NCI-H510A (cell line): ENCODE results near the gene FAM83F.

Source experiments
- DNase-seq: peaks from one replicate; lab custom pipeline; 2025; lab: John Stamatoyannopoulos, UW

The FAM83F gene

DNA sequence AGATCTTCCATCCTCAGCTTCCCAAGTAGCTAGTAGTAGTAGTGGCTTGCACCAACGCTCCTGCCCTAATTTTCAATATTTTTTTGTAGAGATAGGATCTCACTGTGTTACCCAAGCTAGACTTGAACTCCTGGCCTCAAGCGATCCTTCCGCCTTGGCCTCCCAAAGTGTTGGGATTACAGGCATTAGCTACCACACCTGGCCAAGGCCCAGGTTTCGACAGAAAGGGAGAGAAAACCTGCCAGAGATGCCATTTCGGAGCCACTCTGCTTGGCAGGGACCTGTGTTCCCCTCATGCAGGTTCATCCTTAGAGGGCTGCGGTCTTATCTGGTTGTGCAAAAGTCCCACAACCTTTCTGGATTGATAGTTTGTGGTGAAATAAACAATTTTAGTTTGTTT is 41.4 kb downstream of the FAM83F start:
- DNase-seq: no peak

- peak; percentile 7 for DNase-seq
These were observed 42.0 kb downstream of the FAM83F start for GRCh38 chr22:40036591-40037225.

GRCh38 chr22:40037320-40037719 is 42.6 kb downstream of the FAM83F start:
- DNase-seq: no peak

DNA sequence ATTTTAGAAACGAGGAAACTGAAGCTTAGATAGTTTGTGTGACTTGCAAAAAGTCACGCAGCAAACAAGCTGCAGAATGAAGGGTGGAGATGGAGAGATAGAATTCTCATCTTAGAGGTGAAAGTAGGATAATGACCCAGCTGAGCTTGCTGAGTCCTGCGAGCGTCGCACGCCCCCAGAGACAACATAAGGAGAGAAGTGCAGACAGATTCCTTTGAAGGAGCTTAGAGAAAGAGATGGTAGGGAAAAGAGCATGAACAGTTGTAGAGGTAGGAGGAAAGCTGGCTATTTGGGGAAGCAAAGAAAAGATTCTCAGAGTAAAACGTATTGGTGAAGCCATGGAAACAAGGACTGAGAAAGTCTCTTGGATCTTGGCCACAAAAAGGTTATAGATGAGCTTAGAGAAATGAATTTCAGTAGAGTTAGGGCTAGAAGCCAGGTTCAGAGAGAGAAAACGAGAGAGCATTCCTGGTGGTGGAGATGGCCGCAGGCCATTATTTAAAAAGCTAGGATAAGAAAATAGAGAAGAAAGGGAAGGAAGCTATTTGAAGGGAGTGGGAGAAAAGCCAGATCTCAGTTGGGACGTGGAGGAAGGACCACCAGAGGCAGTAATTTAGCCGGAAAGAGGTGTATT is 44.8 kb downstream of the FAM83F start:
- DNase-seq: no peak

DNA sequence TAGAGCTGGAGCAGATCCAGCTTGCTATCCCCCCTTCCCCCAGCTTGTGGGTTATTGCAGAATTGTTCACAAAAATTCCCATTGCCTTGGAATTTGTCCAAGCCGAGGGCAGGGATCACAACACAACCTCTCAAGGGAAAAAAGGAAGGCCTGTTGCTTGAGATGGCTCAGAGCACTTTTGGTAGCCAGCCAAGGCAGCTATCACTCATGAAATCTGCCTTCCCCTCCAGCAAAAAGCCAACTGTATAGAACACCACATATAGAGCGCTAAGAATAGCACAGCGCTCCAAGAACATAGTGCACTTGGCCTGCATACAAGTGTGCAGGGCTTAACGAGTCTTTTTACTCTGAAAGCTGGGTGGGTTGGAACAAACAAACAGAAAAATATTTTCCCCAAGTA is 46.2 kb downstream of the FAM83F start:
- no peak for DNase-seq

GRCh38 chr22:40041366-40042137 is 46.8 kb downstream of the FAM83F start:
- no peak for DNase-seq

GRCh38 chr22:40042312-40042711 is 47.6 kb downstream of the FAM83F start:
- no peak for DNase-seq

DNA sequence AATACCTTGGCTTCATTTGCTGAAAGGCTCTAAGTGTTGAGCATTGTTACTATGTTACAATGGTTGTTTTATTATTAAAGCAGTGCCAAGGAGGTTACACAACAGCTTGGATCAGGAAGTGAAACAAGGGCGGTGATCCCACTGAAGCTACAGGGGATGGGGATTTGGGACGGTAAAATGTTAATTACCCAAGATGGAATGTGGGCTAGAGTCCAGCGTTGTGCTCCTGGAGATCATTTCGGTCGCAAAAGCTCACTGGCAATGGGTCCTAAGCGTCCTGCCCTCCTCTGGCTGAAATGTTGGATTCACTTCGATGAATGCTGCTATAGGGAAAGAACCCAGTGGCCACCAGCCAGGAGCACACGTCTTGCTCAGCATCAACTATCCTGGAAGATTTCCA is 48.3 kb downstream of the FAM83F start:
- DNase-seq: no peak

GRCh38 chr22:40043793-40044101 is 49.0 kb downstream of the FAM83F start:
- no peak for DNase-seq

GRCh38 chr22:40044102-40044869 is 49.5 kb downstream of the FAM83F start:
- peak; percentile 89 for DNase-seq

DNA sequence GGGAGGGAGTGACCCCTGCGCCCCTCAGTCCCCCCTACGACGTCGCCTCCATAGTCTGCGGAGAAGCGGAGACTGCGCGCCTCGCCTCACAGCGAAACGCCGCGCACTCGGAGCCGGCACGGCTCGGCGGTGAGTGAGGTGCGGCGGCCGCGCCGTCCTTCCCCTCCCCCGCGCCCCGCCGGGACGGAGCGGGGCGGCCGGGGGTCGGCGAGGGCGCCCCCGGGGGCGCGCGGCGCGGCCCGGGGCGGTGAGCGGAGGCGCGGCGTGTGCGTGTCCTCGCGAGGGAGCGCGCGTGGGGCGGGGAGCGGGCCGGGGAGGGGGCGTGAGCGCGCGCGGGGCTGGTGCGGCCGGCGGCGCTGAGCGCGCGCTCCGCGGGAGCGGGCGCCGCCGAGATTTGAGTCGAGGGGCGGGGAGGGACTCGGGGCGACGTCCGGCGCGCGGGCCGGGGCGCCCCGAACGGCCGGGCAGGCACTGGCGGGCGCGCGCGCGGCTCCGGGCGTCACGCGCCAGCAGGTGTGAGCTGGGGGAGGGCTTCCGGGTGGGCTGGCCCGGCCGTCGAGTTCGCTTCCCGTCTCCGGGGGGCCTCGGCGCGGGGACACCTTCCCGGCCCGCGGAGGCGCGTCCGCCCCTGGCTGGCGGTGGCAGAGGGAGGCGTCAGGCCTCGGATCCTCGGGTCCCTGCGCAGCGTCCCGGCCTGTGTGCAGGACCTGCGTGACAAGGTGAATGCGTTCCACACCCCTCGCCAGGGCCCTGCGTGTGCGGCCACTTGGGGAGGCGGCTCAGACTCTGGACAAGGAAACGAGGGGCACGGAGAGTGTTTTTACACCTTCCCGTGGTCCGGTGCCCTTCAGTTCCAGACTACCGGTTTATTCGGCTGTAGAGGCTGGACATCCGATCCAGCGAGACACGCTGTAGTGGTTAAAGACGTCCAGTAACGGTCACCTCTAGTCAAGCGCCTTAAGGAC is 50.4 kb downstream of the FAM83F start:
- DNase-seq: peak; percentile 19

DNA sequence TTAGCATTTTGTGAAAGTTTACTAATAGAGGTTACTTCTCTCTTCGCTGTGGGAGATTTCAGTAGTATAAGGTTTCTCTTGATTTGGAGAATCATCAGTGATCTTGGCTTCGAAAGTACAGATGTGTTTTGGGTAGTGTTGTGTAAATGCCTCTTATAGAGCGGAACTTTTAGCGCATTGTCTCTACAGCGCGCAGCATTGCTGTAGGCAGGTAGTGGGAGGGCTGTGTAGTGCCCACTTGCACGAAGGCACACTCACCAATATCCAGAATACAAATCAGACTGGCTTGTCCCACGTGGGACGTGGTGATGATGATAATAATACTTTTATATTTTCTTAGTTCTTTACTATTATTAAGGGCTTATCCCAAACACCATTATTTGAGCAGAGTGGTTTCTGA is 51.4 kb downstream of the FAM83F start:
- DNase-seq: no peak

GRCh38 chr22:40050258-40050657 is 55.5 kb downstream of the FAM83F start:
- no peak for DNase-seq

GRCh38 chr22:40051322-40051721 is 56.6 kb downstream of the FAM83F start:
- DNase-seq: no peak

GRCh38 chr22:40053460-40053859 is 58.7 kb downstream of the FAM83F start:
- DNase-seq: no peak

- no peak for DNase-seq
These were observed 59.7 kb downstream of the FAM83F start for GRCh38 chr22:40054486-40054885.

DNA sequence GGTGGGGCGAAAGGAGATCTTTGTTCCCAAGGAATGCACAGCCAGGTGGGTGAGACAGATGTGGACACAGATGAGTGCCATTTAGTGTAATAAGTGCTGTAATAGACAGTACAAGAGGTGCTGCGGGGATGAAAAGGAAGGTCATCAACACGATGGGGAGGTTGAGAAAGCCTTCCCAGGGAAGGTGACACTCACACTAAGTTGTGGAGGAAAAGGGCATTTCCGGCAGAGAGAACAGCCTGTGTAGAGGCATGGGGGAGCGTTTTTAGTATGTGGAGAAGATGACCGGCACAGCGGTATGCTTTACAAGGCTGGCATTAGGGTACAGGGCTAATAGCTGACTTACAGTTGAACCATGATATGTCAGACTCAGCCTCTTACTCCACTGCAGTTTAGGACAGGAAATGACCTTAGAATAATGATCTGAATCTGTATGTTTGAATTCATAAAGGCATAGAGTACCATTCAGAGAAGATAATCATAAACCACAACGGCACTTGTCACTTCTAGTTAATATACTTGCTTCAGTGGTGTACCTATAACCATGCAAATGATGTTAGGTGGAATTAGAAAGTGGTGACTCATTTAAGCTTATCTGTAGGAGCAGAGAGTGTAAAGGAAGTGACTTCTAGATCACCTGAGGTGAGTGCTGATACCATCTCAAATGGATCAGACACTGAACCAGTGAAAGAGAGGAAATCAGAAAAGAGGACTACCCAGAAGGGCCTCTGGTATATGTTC is 60.6 kb downstream of the FAM83F start:
- DNase-seq: no peak

DNA sequence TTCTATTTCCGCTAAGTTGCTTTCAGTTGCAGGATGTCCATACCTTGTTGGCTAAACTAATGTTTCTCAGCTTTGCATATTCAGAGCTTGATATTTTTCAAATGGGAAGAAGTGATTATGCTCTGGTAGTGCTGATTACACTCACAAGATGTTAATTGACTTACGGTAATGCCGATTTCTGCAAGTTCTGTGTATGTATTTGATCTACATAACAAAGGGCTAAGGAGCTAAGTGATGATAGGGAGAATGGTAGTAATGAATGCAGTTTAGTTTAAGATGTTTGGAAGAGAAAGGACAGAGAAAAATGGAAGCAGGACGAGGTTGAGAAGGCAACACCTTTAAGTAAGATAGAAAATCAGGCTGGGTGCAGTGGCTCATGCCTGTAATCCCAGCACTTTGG is 61.4 kb downstream of the FAM83F start:
- DNase-seq: no peak

DNA sequence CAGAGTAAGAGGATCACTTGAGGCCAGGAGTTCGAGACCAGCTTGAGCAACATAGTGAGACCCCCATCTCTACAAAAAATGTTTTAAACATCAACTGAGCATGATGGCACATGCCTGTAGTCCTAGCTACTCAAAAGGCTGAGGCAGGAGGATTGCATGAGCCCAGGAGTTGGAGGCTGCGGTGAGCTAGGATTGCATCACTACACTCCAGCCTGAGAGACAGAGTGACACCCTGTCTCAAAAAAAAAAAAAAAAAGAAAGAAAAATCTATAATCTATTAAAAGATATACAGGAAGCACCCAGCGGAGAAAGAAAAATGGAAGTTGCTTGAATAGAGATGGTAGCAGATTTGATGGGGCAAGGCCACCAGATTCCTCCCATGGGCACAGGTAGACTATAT is 61.8 kb downstream of the FAM83F start:
- no peak for DNase-seq

DNA sequence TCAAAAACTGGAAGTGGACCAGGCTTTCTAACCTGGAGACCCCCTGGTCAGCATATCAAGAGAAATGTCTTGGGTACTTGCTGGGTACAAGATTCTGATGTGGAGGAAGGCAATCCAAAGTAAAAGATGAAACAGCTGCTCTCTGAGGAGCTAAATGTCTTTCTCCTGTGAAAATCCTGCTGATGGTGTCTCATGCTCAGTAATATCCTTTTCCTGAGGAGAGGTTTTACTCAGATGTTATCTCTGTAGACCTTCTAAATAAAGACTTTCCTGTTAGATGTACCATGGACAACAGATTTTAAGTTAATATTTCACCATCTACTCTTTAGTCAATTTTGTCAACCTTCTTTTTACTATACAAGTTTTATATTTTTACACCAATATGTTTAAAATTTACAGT is 62.9 kb downstream of the FAM83F start:
- no peak for DNase-seq

DNA sequence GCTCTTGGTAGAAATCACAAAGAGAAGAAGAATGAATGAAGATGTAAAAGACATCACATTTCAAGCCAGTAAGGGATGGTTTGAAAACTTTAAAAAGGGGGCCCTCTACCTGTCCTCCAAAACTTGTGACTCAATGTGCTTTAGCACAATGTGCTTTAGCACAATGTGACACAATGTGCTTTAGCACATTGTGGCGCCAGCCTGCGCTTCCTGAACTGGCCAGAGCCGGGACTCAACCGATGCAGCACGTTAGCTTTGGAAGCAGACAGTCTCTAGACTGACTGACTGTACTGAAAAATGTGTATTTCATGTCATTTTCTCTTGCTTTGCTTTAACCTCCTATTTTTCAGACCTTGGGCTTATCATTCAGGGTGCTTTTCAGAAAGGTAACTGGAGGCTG is 63.5 kb downstream of the FAM83F start:
- DNase-seq: no peak
